Memory B cell (primary cell): ENCODE data around the gene GYPC.
"Not testable (repeated sequence)": the region's sequence is repeated elsewhere in the genome, so short reads cannot be mapped to it uniquely, and the experiment has no call there.

Experiments used
- ATAC-seq: fragments of 150-1000 bp; cut with Tn5 transposase; 2 replicates; pipeline ENCODE4 v1.10.0; 2021; ENCODE audit warnings: low read depth, mild to moderate bottlenecking, moderate library complexity
- DNase-seq, 2 donors: peaks; one replicate each; pipeline ENCODE4 v3.0.0; 2022; ENCODE audit warnings: low spot score in 2 of 2
- H3K27ac Mint-ChIP-seq: one replicate; pipeline ENCODE4 v1.8.0; 2022; ENCODE audit warnings: mild to moderate bottlenecking, moderate library complexity, mixed read lengths
- H3K27me3 Mint-ChIP-seq: one replicate; pipeline ENCODE4 v1.8.0; 2022; ENCODE audit warnings: mixed read lengths
- H3K36me3 Mint-ChIP-seq: one replicate; pipeline ENCODE4 v1.8.0; 2022; ENCODE audit warnings: mild to moderate bottlenecking, mixed read lengths
- H3K4me1 Mint-ChIP-seq: one replicate; pipeline ENCODE4 v1.8.0; 2022; ENCODE audit warnings: mixed read lengths
- H3K4me3 Mint-ChIP-seq: one replicate; pipeline ENCODE4 v1.8.0; 2022; ENCODE audit warnings: mild to moderate bottlenecking, moderate library complexity, mixed read lengths
- H3K9me3 Mint-ChIP-seq: one replicate; pipeline ENCODE4 v1.8.0; 2022; ENCODE audit warnings: mixed read lengths

The GYPC gene

DNA sequence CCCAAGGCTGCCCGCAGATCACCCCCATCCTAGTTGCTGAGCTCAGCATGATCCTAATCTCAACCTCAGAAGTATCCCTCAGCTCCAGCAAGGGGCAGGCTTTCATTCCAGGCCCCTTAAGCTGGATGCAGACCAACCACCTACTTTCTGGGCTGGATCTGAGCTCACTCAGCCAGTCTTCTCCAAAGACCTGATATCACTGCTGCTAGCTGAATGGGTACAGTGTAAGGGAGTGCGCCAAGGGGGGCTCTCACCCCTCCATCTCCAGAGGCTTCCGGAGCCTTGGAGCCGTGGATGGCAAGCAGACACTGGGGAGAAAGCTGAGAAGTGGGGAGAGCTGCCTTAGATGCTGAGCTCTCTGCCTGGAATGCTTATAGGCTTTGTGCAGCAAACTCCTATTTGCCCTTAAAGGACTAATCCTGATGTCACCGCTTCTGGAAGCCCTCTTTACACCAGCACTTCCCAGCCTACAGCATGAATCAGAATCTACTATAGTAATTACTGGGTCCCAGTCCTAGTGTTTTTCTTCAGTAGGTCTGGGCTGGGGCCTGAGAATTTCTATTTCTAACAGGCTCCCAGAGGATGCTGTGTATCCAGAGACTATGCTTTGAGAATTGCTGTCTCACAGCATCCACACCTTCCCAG lies 31.0 kb downstream of the GYPC start:
- H3K9me3 Mint-ChIP-seq, result peaks cover 6% of the 10 kb centered on the region

DNA sequence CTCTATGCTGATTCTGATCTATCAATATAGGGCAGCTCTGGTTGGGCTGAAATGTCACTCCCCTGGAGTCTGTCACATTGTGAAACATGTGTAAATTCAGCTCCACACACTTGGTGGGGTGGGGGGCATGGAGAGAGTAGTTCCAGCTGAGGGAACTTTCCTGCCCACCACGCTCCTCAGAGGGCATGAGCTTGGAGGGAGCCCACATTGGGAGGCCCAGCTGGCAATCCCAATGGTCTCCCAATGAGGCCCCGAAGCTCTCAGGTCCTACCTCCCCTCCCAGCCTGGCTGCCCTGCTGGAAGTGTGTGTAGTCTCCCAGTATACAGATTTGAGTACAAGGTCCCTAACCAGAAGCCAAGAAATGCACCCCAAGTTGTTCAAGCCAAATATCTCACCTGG lies 31.5 kb downstream of the GYPC start:
- no peak for ATAC-seq
- Mint-ChIP-seq H3K27me3 (no peaks in the 10 kb centered on the region), H3K27ac (no peak overlapping the region), H3K9me3 (peaks cover 6% of the 10 kb centered on the region), H3K4me3 (no peak overlapping the region), H3K4me1 (no peaks in the 10 kb centered on the region), H3K36me3 (peaks cover 36% of the 10 kb centered on the region)
- no peak for DNase-seq

More for the DNA sequence above, 31.0 kb downstream of the GYPC start:
- H3K36me3 Mint-ChIP-seq, result peaks cover 34% of the 10 kb centered on the region
- H3K4me1 Mint-ChIP-seq, result no peaks in the 10 kb centered on the region
- ATAC-seq (no peak), DNase-seq (no peak)
- no peak overlapping the region for H3K4me3 Mint-ChIP-seq
- no peak overlapping the region for H3K27ac Mint-ChIP-seq
- H3K27me3 Mint-ChIP-seq, result no peaks in the 10 kb centered on the region

- not testable (repeated sequence) for DNase-seq, H3K4me3 Mint-ChIP-seq, ATAC-seq, H3K4me1 Mint-ChIP-seq, H3K27ac Mint-ChIP-seq, H3K27me3 Mint-ChIP-seq
- Mint-ChIP-seq H3K9me3 (peaks cover 13% of the 10 kb centered on the region), H3K36me3 (peaks cover 43% of the 10 kb centered on the region)
These were observed 32.6 kb downstream of the GYPC start for GRCh38 chr2:126688594-126688993.

- peaks cover 13% of the 10 kb centered on the region for H3K9me3 Mint-ChIP-seq
- H3K36me3 Mint-ChIP-seq, result peaks cover 56% of the 10 kb centered on the region
- H3K4me3 Mint-ChIP-seq, H3K27ac Mint-ChIP-seq, DNase-seq, H3K4me1 Mint-ChIP-seq, H3K27me3 Mint-ChIP-seq, ATAC-seq: not testable (repeated sequence)
These were observed 36.3 kb downstream of the GYPC start for GRCh38 chr2:126692241-126692640.

DNA sequence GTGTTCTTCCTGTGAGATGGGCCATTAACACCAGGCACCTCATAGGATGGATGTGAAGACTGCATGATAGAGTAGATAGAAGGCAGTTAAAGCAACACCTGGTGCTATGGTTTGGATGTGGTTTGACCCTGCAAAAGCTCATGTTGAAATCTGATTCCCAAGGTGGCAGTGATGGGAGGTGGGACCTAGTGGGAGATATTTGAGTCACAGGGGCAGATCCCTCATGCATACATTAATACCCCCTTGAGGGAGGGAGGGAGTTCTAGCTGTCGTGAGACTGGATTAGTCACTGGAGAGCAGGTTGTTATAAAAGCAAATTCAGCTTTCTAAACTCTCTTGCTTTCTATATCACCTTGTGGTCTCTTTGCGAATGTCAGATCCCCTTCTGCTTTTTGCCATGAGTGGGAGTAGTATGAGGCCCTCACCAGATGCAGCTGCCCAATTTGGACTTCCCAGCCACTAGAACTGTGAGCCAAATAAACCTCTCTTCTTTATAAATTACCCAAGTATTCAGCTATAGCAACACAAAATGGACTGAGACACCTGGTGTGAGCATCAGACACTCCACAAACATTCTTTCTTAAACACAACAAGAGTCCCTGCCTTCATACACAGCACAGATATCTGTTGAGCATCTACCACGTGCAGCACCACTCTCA lies 37.1 kb downstream of the GYPC start:
- H3K4me3 Mint-ChIP-seq, H3K4me1 Mint-ChIP-seq, H3K27ac Mint-ChIP-seq, H3K27me3 Mint-ChIP-seq, DNase-seq, ATAC-seq: not testable (repeated sequence)
- H3K9me3 Mint-ChIP-seq, result peaks cover 13% of the 10 kb centered on the region
- H3K36me3 Mint-ChIP-seq, result peaks cover 58% of the 10 kb centered on the region

DNA sequence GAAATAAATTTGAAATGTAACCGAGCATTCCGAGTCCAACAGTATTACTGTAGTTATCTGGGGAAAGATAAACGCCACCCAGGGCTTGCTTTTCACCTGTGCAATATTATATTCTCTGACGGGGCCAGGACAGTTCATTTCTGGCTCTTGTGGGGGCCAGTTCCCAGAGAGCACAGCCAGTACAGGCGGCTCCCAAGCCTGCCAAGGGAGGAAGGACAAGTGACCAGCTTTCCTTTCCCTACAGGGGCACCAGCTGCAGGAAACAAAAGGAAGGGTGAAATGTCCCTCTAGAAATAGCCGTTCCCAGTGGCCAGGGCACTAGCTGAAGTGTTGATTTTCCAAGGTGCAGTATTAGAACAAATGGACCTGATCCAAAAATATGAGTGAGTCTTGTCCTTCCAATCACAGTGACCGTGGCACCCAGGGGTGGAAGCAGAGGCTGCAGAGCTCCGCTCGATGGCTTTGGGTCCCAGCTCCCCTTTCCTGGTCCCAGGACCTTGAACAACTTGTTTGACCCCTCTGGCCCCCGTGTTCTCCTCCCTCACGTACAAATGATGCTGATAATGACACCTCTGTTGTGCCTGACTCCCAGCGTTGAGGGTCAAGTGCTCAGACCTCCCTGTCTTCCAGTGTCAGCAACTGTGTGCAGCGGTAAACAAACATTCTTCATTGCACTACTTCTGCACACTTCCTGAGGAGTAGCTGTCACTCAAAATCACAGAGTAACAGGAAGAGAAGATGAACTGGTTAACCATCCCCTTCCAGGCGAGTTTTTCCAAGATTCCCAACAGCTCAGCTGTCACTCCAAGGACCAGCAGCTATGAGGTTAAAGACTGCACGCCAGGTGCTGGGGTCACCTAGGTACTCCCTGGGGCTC lies 40.9 kb downstream of the GYPC start:
- DNase-seq (no peak), ATAC-seq (no peak)
- Mint-ChIP-seq H3K4me1 (no peaks in the 10 kb centered on the region), H3K36me3 (peaks cover 36% of the 10 kb centered on the region), H3K27me3 (no peaks in the 10 kb centered on the region), H3K9me3 (peaks cover 7% of the 10 kb centered on the region), H3K4me3 (no peak overlapping the region), H3K27ac (no peak overlapping the region)

GRCh38 chr2:126698376-126698775 lies 42.4 kb downstream of the GYPC start:
- Mint-ChIP-seq H3K9me3 (peaks cover under 1% of the 10 kb centered on the region), H3K36me3 (peaks cover 25% of the 10 kb centered on the region), H3K4me3 (no peak overlapping the region), H3K27me3 (no peaks in the 10 kb centered on the region), H3K27ac (no peak overlapping the region), H3K4me1 (no peaks in the 10 kb centered on the region)
- ATAC-seq (no peak), DNase-seq (no peak)

GRCh38 chr2:126699018-126699417 lies 43.1 kb downstream of the GYPC start:
- H3K27ac Mint-ChIP-seq, result no peak overlapping the region
- H3K4me1 Mint-ChIP-seq, result no peaks in the 10 kb centered on the region
- H3K9me3 Mint-ChIP-seq, result no peaks in the 10 kb centered on the region
- H3K36me3 Mint-ChIP-seq, result peaks cover 20% of the 10 kb centered on the region
- no peak for DNase-seq
- no peak for ATAC-seq
- no peak overlapping the region for H3K4me3 Mint-ChIP-seq
- H3K27me3 Mint-ChIP-seq, result no peaks in the 10 kb centered on the region

DNA sequence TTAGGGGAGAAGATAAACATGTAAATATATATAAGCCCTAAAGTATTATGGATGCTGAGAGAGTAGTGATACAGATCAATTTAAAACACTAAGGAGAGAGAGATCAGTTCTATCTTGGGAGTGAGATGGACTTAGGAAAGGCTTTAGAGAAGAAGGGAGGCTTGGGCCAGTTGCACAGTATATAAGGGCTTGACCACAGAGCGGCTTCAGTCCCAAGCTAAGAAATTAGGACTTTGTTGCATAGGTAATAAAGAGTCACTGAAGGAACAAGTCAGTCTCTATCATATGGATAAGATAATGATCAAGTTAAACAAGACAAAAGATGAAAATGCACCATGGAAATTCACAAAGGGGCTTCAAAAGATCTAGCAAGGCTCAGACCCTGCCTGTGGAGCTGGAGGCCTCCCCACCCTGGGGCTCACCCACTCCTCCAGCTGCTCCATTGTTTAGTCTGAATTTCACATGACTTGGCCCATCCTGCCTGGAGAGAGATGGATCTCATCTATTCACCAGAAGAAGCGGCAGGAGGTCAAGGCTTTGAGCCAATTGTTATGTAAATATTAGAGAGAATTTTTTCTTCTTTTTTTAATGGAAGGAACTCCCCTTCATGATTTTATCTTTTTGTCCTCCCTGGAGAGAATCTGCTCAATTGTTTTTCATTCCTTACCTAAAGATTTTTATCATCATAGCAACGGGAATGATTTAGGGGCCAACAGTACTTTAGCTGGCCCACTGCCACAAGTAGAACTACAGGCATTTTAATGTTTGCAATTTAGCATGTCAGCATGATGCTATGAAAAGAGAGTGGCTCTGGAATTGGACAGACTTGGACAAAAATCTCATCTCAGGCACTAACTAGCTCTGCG lies 44.0 kb downstream of the GYPC start:
- ATAC-seq (no peak), DNase-seq (no peak)
- no peaks in the 10 kb centered on the region for H3K9me3 Mint-ChIP-seq
- H3K4me1 Mint-ChIP-seq, result no peaks in the 10 kb centered on the region
- peaks cover 15% of the 10 kb centered on the region for H3K36me3 Mint-ChIP-seq
- H3K4me3 Mint-ChIP-seq, result no peak overlapping the region
- H3K27me3 Mint-ChIP-seq, result no peaks in the 10 kb centered on the region
- H3K27ac Mint-ChIP-seq, result no peak overlapping the region

DNA sequence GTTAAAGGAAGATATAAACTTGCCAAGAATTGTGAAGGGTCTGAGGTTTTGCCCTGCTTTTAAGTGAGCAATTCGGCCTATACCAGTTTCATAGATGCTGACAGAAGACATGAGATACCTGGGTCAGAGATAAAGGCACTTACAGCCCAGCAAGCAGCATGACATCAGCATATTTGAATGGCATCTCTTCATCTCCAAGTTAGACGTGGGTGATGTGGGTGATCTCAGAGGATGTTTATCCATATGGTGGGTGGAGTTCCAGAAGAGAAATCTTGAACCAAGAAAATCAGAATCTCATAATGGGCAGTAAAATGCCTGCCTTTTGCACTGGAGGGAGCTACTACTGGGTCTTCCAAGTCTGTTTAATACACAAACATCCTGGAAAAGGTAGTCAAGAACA lies 44.7 kb downstream of the GYPC start:
- H3K27ac Mint-ChIP-seq, result no peak overlapping the region
- ATAC-seq (no peak), DNase-seq (no peak)
- no peaks in the 10 kb centered on the region for H3K9me3 Mint-ChIP-seq
- no peak overlapping the region for H3K4me3 Mint-ChIP-seq
- H3K36me3 Mint-ChIP-seq, result peaks cover 12% of the 10 kb centered on the region
- H3K27me3 Mint-ChIP-seq, result no peaks in the 10 kb centered on the region
- no peaks in the 10 kb centered on the region for H3K4me1 Mint-ChIP-seq

- Mint-ChIP-seq H3K9me3 (no peaks in the 10 kb centered on the region), H3K4me3 (no peak overlapping the region), H3K27ac (no peak overlapping the region), H3K4me1 (peaks cover 5% of the 10 kb centered on the region), H3K27me3 (peaks cover 4% of the 10 kb centered on the region), H3K36me3 (no peaks in the 10 kb centered on the region)
- ATAC-seq (no peak), DNase-seq (no peak)
These were observed 47.4 kb downstream of the GYPC start for GRCh38 chr2:126703311-126703710.

DNA sequence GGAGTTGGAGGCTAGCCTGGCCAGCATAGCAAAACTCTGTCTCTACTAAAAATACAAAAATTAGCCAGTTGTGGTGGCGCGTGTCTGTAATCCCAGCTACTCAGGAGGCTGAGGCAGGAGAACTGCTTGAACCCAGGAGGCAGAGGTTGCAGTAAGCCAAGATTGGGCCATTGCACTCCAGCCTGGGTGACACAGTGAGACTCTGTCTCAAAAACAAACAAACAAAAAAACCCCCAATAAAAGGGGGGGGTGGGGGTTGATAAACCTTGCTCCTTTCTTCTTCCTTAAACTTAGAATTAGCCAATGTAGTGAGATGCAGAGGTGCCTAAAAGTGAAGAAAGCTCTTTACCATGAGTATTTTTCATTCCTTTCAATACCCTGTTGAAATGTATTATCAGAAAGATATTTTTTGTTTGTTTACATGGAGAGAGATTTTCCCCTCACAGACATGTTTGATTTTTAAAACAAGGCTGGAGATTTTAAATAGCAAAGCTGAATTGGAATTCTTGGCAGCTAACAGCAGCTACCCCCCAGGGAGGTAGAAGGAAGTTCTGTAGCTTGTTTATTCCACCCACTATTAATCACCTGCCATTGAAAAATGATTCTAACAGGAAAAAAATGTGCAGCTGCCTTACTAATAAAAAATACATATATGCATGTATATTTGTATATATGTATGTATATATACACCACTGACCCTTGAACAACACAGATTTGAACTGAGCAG lies 48.6 kb downstream of the GYPC start:
- H3K9me3 Mint-ChIP-seq, result no peaks in the 10 kb centered on the region
- no peaks in the 10 kb centered on the region for H3K36me3 Mint-ChIP-seq
- no peak overlapping the region for H3K27ac Mint-ChIP-seq
- H3K27me3 Mint-ChIP-seq, result peaks cover 4% of the 10 kb centered on the region
- no peak for ATAC-seq
- H3K4me3 Mint-ChIP-seq, result no peak overlapping the region
- no peak for DNase-seq
- peaks cover 5% of the 10 kb centered on the region for H3K4me1 Mint-ChIP-seq

- H3K27me3 Mint-ChIP-seq, result peaks cover 7% of the 10 kb centered on the region
- H3K4me1 Mint-ChIP-seq, result peaks cover 5% of the 10 kb centered on the region
- no peaks in the 10 kb centered on the region for H3K36me3 Mint-ChIP-seq
- ATAC-seq, result no peak
- DNase-seq, result no peak
- no peak overlapping the region for H3K27ac Mint-ChIP-seq
- peaks cover 4% of the 10 kb centered on the region for H3K9me3 Mint-ChIP-seq
- H3K4me3 Mint-ChIP-seq, result no peak overlapping the region
These were observed 51.2 kb downstream of the GYPC start for GRCh38 chr2:126707191-126707590.
